Measurements from ENCODE around the gene ZNF619. TPM values are rescaled to one million over a fixed set of nuclear protein-coding genes. Genes with fewer than 3 reads are reported as not detected.

The ZNF619 gene

Small RNA genes lying within 50 kb of the gene (small RNA-seq; reads per million reads assigned to genes)
- gene RNU5B-2P (ENCODE audit: insufficient read depth) = not detected
